ENCODE measurements around the gene UBA3.

The UBA3 gene

GRCh38 chr3:69005071-69005790 is 74.9 kb downstream of the UBA3 start:
- H3K4me2 ChIP-seq (ENCODE audit: low read depth, low read length) = no peak overlapping the region
- H2AFZ ChIP-seq (ENCODE audit: low read length) = no peak overlapping the region
- no peaks in the 10 kb centered on the region for H3K4me1 ChIP-seq (ENCODE audit: low read length)
- H3K9me3 ChIP-seq (replicated peaks; ENCODE audit: insufficient read depth, low read length) = no peaks in the 10 kb centered on the region
- H3K79me2 ChIP-seq (ENCODE audit: low read length) = no peaks in the 10 kb centered on the region
- no peak overlapping the region for H3K9ac ChIP-seq (ENCODE audit: low read length)
- no peak overlapping the region for H3K27ac ChIP-seq (ENCODE audit: low read length)
- no peaks in the 10 kb centered on the region for H3F3A ChIP-seq (ENCODE audit: insufficient read depth, low read length)
- no peak overlapping the region for H3K4me3 ChIP-seq (ENCODE audit: low read length)
- H3K36me3 ChIP-seq (replicated peaks; ENCODE audit: insufficient read depth, low read length) = no peaks in the 10 kb centered on the region
- TF ChIP-seq EZH2phosphoT487 (IDR thresholded peaks at IDR 0.05; ENCODE audit: low read length) (no peak), CTCF (IDR thresholded peaks at IDR 0.05; ENCODE audit: low read length) (no peak), EZH2 (optimal IDR thresholded peaks at IDR 0.05; ENCODE audit: low read depth, low read length) (no peak)
- H3K27me3 ChIP-seq (replicated peaks; ENCODE audit: insufficient read depth, low read length) = no peaks in the 10 kb centered on the region
- H4K20me1 ChIP-seq (ENCODE audit: insufficient read depth, low read length) = no peaks in the 10 kb centered on the region
- DNase-seq = no peak
- H3K9me2 ChIP-seq (replicated peaks; ENCODE audit: insufficient read depth, low read length) = no peaks in the 10 kb centered on the region
